HG03064 (cell line): ENCODE measurements around the gene NRAS.
"Not testable (repeated sequence)": the region's sequence is repeated elsewhere in the genome, so short reads cannot be mapped to it uniquely, and the experiment has no call there.

Experiments
- ATAC-seq: cut with Tn5 transposase; IDR thresholded peaks from one replicate; pipeline ENCODE4 v1.9.1; 2021; ENCODE audit warnings: low read depth; ENCODE audit not compliant: unreplicated experiment

Gene NRAS

GRCh38 chr1:114716304-114717170 is at the start of gene NRAS:
NRAS (minus strand) TSS chr1:114716771; CDS start chr1:114716160, 611 bp downstream.
- ATAC-seq: peak; percentile 88

GRCh38 chr1:114764689-114765088 is 48.1 kb upstream of the NRAS start:
- ATAC-seq: no peak

DNA sequence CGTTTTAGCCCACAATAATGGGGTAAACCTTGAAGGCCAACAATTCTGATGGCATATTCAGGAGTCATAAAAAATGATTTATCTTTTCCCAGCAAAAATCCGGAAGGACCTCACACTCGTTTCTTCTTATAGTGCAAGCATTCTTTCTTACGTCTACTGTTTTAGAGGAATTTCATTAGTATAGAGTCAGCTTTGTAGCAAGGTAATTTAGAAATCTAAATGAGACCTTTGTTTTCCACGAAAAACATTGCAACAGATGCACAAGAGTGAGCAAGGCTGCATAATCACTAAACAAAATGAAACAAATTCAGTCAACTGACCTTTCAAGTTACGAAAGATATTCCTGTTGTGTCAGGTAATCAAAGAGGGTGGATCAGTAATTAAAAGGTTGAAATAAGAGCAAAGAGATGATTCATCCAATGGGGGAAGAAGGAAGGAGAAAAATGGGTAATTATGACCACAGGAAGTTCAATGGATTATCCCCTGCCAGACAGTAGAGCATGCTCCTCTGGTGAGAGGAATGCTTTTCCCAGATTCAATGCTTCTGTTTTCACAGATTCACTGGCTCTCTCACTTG is 41.8 kb upstream of the NRAS start:
- no peak for ATAC-seq

- ATAC-seq: peak; percentile 72
Measured at GRCh38 chr1:114757455-114758255, 41.1 kb upstream of the NRAS start, which contains the start of gene CSDE1. CSDE1 (minus strand) TSS chr1:114757984; CDS start chr1:114739890, 18,094 bp downstream.

GRCh38 chr1:114756949-114757454 is 40.4 kb upstream of the NRAS start:
- ATAC-seq: no peak

- ATAC-seq: peak; percentile 41
Measured at GRCh38 chr1:114756009-114756892, 39.7 kb upstream of the NRAS start.

DNA sequence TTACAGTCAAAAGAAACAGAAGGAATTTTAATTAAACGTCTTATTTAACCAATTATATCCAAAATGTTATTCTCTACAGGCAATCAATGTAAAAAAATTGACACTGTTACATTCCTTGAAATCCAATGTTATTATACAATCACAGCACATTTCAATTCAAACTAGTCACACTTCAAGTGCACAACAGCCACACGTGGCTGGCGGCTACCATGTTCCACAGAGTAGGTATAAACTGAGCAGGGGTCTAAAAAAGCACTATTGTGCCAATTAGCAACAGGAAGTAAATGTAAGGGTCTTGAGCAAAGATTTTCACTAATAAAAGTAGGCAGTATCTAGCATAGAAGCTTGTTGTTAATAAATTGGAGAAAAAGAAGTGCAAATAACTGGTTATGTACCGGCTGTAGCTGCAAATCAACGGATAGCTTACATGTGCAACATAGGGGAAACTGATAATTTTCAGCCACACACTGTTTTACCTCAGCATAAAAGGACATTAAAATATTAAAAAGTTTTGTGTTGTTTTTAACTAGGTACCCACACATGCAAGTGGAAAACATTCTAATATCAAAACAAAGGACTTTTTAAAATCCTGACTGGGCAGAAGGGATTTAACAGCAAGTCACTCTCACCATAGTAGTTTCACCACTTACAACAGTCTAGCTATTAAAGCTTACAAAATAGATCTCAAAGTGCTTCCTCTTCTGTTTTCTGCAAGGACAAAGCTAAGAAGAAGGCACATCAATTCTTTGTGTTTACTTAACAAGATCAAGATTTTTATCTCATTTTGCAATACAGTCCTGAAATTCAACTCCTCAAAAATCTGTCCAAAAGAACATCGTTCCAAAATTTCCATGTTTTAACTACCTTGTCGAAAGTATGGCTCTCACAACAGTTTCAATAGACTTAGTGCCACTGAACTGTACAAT is 38.7 kb upstream of the NRAS start:
- no peak for ATAC-seq

DNA sequence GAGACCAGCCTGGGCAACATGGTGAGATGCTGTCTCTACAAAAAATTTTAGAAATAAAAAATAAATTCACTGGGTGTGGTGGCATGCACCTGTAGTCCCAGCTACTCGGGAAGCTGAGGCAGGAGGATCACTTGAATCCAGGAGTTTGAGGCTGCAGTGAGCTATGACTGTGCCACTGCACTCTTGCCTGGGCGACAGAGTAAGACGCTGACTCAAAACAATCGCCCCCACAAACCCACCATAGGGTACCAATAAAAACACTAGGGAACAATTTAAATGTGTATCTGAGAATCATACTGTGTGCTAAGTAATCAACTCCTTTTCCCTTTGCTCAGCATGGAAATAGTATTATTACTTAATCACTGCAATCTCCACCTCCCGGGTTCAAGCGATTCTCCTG is 37.1 kb upstream of the NRAS start:
- not testable (repeated sequence) for ATAC-seq

DNA sequence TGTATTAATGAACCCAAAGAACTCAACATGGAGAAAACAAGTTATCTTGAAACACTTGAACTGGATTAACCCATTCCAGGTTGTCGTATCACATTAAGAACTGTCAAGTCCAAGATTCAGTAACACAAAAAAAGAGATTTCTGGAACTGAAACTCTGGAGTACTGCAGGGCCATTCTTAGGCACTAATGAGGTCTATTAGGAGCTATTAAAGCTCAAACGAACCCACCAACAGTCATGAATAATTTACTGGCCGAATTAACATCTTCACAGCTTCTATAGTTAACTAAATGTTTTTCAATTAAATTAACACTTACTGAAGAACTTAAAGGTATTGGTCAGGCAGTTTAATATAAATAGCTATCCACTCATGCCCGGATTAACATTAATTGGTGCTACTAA is 36.6 kb upstream of the NRAS start:
- no peak for ATAC-seq

DNA sequence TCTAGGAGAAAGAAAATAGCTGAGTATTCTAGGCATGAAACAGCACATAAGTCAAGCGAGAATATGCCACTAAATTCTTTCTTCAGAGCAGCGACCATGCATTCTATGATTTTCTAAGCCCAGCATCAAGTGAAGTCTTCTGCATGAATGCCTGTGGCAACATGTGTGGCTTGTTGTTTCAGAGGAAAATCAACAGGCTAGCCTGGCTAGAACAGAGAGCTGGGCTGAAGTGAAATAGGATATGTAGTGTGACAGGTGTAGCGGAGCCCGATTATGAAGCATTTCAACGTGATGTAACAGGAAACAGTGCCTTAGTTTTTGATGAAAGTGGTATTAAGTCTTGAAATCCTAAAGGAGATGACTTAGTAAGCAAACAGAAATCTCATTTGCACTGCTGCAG is 34.2 kb upstream of the NRAS start:
- no peak for ATAC-seq

DNA sequence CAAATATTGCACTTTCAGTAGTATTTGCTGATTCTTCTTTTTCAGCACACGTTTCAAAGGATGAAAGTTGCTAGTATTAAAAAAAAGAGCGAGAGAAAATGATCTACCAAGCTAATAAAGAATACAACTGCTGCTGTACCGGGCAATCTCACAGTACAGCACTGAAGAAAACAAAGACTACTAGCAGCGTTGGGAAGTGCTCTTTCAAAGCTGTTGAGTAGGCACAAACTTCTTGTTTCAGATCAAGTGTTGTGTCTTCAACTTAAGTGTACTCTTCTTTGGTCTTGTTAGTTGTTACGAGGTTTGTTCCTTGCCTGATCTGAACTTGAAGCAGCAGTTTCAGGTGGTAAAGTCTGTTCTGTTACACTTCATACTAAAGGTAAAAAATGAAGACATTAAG is 33.3 kb upstream of the NRAS start:
- ATAC-seq: no peak

DNA sequence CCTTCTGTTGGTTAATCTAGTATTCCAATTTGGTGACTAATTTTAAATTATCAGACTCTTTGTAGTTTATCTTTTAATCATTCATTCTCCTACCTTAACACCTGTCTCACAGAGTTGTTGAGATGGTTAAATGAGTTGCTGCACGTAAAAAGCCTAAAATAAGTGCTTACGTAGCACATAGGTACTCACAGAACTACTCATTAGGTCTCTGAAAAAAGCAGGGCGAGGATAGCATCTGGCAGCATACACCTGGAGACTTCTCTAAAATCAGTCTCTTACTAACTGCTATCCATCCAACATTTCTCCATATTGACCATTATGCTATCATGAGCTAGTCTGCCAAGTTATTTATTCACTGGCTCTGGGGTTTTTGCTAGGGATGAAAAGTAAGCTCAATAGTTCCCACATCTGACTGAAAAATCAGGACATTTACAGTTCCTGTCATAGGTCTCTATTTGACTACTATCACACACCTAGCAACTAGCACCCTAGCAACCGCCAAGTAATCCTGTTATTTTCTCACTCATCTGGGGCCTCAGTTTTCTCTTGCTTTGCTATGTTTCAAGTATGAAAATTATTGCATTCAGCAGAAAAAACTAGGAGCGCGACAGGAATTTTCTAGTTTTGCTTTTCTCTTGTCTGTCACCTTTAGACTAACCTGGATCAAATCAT is 30.0 kb upstream of the NRAS start:
- no peak for ATAC-seq

DNA sequence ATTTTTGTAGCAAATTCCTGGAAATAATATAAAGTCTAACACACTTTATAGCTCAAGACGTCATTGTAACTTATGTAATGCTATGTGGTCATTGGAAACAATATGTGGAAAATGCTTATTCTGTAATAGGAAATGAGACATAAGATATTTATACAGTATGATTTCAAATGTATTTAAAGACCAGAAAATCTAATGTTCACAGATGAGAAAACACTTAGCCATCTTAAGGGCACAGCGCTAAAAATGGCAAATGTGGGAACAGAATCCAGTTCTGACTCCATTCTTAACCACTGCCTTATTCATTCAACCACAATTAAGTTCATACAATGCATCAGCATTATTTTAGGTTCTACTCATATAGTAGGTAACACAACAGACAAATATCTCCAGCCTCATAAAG is 28.7 kb upstream of the NRAS start:
- ATAC-seq: no peak

- ATAC-seq: no peak
Measured at GRCh38 chr1:114741963-114742746, 25.6 kb upstream of the NRAS start.

DNA sequence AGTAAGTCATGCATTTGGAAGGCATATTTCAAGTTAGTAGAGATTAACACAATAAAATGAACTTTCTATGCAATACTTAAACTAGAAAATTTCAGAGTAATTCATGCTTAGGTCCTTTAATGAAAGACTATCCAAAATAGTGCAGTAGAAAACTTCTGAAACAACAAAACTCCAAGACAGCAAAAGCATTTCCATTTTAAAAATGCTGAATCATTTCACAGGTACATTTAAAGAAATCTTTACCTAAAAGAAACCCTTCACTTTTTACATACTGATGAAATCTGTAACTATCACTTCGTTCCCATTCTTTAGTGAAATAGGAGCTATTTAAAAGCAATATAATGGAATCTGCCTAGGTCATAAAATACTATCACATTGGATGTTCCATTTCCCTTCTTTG is 23.8 kb upstream of the NRAS start:
- ATAC-seq: no peak

DNA sequence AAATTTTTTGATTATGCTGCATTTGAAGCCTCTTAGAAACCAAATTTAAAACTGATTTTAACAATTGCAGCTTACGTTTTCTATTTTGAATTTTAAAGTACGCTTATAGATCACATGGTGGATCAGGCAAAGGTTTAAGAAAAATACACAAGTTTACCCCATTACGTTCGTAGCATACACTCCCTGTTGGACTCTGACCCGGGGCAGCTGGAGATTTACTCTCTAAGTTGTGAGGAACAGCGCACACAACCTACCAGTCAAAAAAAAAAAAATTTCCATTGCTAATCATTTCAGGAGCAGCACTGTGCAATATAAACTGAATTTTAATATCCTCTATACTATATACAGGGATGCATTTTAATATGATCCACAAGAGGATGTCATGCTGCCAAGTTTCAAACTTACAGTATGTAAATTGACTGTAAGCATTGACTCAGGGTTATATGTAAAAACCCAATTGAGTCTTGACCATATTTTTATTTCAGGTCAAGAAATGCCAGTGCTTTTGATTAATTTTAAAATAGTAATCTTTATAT is 20.8 kb upstream of the NRAS start:
- no peak for ATAC-seq

DNA sequence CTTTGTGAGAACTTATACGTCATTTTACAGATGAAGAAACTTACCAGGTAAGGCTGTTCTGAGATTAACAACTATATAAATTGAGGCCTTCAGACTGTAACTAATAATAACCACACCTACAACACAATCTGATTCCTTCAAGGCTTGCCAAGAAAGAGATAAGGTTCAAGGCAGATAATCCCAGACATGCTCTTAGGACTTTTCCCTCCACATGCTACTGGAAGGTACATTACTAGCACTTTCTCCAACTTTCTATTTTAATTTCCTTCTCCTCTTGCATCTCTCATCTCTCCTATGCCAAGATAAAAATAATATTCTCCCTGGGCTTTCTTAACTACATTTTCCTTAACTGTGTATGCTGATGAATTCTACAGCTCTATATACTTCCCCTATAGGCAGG is 18.9 kb upstream of the NRAS start:
- no peak for ATAC-seq
